Measurements from ENCODE around the gene HNRNPA1.

The HNRNPA1 gene

DNA sequence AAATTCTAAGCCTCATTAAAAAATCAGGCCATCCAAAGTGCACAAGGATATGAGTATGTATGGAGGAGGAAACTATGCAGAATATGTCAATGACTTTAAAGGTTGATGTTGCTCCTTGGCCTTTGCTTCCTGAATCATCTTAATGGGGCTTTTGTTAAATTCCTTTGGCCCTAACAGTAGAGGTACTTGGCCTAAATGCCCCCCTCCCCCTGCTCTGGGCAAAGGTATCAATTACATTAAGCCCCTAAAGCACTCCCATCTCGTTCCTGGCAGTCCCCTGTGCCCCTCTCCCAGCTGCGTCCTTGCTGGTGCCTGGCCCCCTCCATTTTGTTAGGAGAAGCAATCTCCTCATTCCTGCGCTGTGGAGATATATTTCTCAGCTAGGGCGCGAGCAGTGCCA lies 49.2 kb downstream of the HNRNPA1 start:
- no peak overlapping the region for H3K4me3 ChIP-seq (replicated peaks; ENCODE audit: low read depth, low read length)
- no peak for TF ChIP-seq CTCF (IDR thresholded peaks at IDR 0.05; ENCODE audit: low read depth, low read length, missing control alignments)
- no peak for DNase-seq (ENCODE audit: extremely low read depth, low read depth)

DNA sequence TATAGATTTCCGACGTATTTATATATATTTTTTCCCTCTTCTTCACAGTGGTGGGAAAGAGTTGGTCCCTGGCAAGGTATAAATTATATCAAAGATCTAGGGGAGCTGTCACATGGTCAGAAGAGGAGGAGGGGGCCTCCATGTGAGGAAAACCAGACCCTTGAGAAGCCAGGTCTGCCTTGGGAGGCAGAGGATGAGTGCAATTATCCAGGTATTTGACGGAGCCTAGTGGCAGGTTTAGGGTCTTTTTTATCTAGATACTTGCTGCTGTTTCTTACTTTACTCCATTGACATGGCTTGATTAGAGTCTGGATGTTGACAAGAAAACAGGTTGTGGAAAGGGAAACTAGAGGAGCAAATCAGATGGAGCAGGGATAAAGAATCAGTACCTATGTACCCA lies 49.9 kb downstream of the HNRNPA1 start:
- no peak for TF ChIP-seq CTCF (IDR thresholded peaks at IDR 0.05; ENCODE audit: low read depth, low read length, missing control alignments)
- no peak for DNase-seq (ENCODE audit: extremely low read depth, low read depth)
- H3K4me3 ChIP-seq (replicated peaks; ENCODE audit: low read depth, low read length): no peak overlapping the region

DNA sequence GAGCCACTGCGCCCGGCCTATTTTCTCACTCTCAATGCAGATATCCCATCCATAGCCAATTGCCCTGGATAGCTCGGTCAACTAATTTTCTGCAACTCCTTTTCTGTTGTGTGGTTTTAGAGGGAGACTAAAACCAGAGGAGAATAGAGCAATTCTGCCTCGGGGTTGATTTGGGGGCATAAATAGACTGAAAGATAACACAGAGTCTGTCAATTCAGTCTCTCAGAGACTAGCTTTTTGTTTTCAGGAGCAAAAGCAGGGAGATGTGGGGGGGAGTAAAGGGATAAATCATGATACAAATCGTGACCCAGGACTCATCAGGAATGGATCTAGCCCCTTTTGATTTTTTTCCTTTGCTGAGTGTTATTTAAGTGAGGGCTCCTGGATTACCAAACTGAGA lies 50.9 kb downstream of the HNRNPA1 start:
- H3K4me3 ChIP-seq (replicated peaks; ENCODE audit: low read depth, low read length): no peak overlapping the region
- TF ChIP-seq CTCF (IDR thresholded peaks at IDR 0.05; ENCODE audit: low read depth, low read length, missing control alignments): no peak

GRCh38 chr12:54333420-54334034 lies 53.0 kb downstream of the HNRNPA1 start:
- TF ChIP-seq CTCF (IDR thresholded peaks at IDR 0.05; ENCODE audit: low read depth, low read length, missing control alignments): no peak
- no peak for DNase-seq (ENCODE audit: extremely low read depth, low read depth)
- no peak overlapping the region for H3K4me3 ChIP-seq (replicated peaks; ENCODE audit: low read depth, low read length)

More for the DNA sequence above, 50.9 kb downstream of the HNRNPA1 start:
- DNase-seq (ENCODE audit: extremely low read depth, low read depth): no peak
